Prostate gland (tissue), 2 donors: ENCODE measurements around the gene NPTN. TPM values are rescaled to one million over a fixed set of nuclear protein-coding genes. Genes with fewer than 3 reads are reported as not detected.

Experiments used
- DNase-seq: peaks from one replicate; pipeline ENCODE4 v3.0.0-alpha.2; 2019; ENCODE audit warnings: low spot score
- H3K27ac ChIP-seq, 2 donors: fragments of 200-600 bp; sonication (generic); 2 replicates each; pipeline ENCODE4 v1.5.1; 2017 to 2019
- H3K27me3 ChIP-seq: fragments of 200-600 bp; sonication (generic); replicated peaks from 2 replicates; pipeline ENCODE4 v1.5.1; 2019; ENCODE audit not compliant: insufficient read depth
- H3K36me3 ChIP-seq, 2 donors: fragments of 200-600 bp; sonication (generic); 1 replicate in 1 of 2; 2 replicates in 1 of 2; pipeline versions ENCODE4 v1.5.1 to v1.8.1; 2017 to 2019
- H3K4me1 ChIP-seq: fragments of 200-600 bp; sonication (generic); replicated peaks from 2 replicates; pipeline ENCODE4 v1.5.1; 2019
- H3K4me3 ChIP-seq, 2 donors: fragments of 200-600 bp; sonication (generic); 2 replicates each; pipeline ENCODE4 v1.5.1; 2017 to 2019
- H3K9me3 ChIP-seq: fragments of 200-600 bp; sonication (generic); 2 replicates; pipeline ENCODE4 v1.5.1; 2017
- CTCF ChIP-seq, 4 experiments: fragments of 200-600 bp in 2 of 4; fragments of 450-650 bp in 2 of 4; sonication (generic) in 2 of 4; IDR thresholded peaks; 1 replicate in 3 of 4; 2 replicates in 1 of 4; pipeline ENCODE4 v1.5.1; 2016 to 2019; ENCODE audit warnings: antibody characterized with exemption in 4 of 4, mild to moderate bottlenecking in 2 of 4, moderate library complexity in 2 of 4
- POLR2A ChIP-seq: fragments of 450-650 bp; IDR thresholded peaks from one replicate; pipeline ENCODE4 v1.6.1; 2016; ENCODE audit warnings: antibody characterized with exemption, mild to moderate bottlenecking
- POLR2AphosphoS5 ChIP-seq: sonication (generic); formaldehyde crosslinking; IDR thresholded peaks from one replicate; pipeline ENCODE4 v1.6.1; 2017; ENCODE audit warnings: antibody characterized with exemption
- WGBS: methylation state at CpG from one replicate; pipeline ENCODE4 v1.1.5; 2018; 5-methylcytosine and 5-hydroxymethylcytosine counted together
- intact Hi-C: fragments of 100-400 bp; cut with DNase I; formaldehyde crosslinking; loops from one replicate; pipeline ENCODE4 v1.14.2; 2022
- total RNA-seq, 2 donors: library from RNA; depleted of rRNA; stranded (reverse); fragments of >200 nt; gene quantifications; one replicate each; pipeline ENCODE4 v1.1.0, GENCODE V29; 2016

The NPTN gene
- total RNA-seq, 2 donors from 2014 or later = 147 to 266 TPM

- H3K27me3 ChIP-seq = no peaks in the 10 kb centered on the region
- WGBS = 49% methylated on average over 9 of the region's 9 CpGs
- TF ChIP-seq POLR2A = no peak
- TF ChIP-seq POLR2AphosphoS5 = no peak
- no peak for TF ChIP-seq CTCF (IDR thresholded peaks at IDR 0.05)
- DNase-seq = no peak
- H3K27ac ChIP-seq = no peak overlapping the region
- H3K36me3 ChIP-seq = no peaks in the 10 kb centered on the region
- no peaks in the 10 kb centered on the region for H3K9me3 ChIP-seq
- intact Hi-C loops = no loop called here
- no peak overlapping the region for H3K4me3 ChIP-seq
- no peaks in the 10 kb centered on the region for H3K4me1 ChIP-seq
Observed at GRCh38 chr15:73539212-73540128, 93.7 kb downstream of the NPTN start.

- 95% methylated on average over 10 of the region's 10 CpGs for WGBS
- Histone ChIP-seq H3K4me1 (no peaks in the 10 kb centered on the region), H3K9me3 (no peaks in the 10 kb centered on the region), H3K27ac (no peak overlapping the region), H3K27me3 (no peaks in the 10 kb centered on the region), H3K36me3 (no peaks in the 10 kb centered on the region), H3K4me3 (no peak overlapping the region)
- DNase-seq = no peak
- TF ChIP-seq POLR2A (no peak), CTCF (IDR thresholded peaks at IDR 0.05) (no peak), POLR2AphosphoS5 (no peak)
- intact Hi-C loops = no loop called here
Observed at GRCh38 chr15:73538563-73539211, 94.5 kb downstream of the NPTN start.

- H3K9me3 ChIP-seq = no peaks in the 10 kb centered on the region
- 94% methylated on average over 2 of the region's 2 CpGs for WGBS
- no peaks in the 10 kb centered on the region for H3K4me1 ChIP-seq
- no peak for DNase-seq
- TF ChIP-seq POLR2A = no peak
- TF ChIP-seq CTCF (IDR thresholded peaks at IDR 0.05) = no peak
- no peak for TF ChIP-seq POLR2AphosphoS5
- H3K27me3 ChIP-seq = no peaks in the 10 kb centered on the region
- H3K27ac ChIP-seq = no peak overlapping the region
- H3K36me3 ChIP-seq = no peaks in the 10 kb centered on the region
- H3K4me3 ChIP-seq = no peak overlapping the region
- intact Hi-C loops = no loop called here
Observed at GRCh38 chr15:73538123-73538522, 95.1 kb downstream of the NPTN start.

GRCh38 chr15:73530649-73531048 lies 102.5 kb downstream of the NPTN start:
- H3K9me3 ChIP-seq = no peaks in the 10 kb centered on the region
- 33% methylated on average over 3 of the region's 3 CpGs for WGBS
- no peaks in the 10 kb centered on the region for H3K27me3 ChIP-seq
- no peak overlapping the region for H3K27ac ChIP-seq
- no peak for DNase-seq
- no peaks in the 10 kb centered on the region for H3K36me3 ChIP-seq
- intact Hi-C loops = no loop called here
- H3K4me3 ChIP-seq = no peak overlapping the region
- no peaks in the 10 kb centered on the region for H3K4me1 ChIP-seq
- no peak for TF ChIP-seq POLR2A

GRCh38 chr15:73527598-73527997 lies 105.6 kb downstream of the NPTN start:
- H3K36me3 ChIP-seq = no peaks in the 10 kb centered on the region
- H3K9me3 ChIP-seq = no peaks in the 10 kb centered on the region
- no peaks in the 10 kb centered on the region for H3K4me1 ChIP-seq
- H3K27ac ChIP-seq = no peak overlapping the region
- 77% methylated on average over 2 of the region's 2 CpGs for WGBS
- no peak for DNase-seq
- intact Hi-C loops = no loop called here
- TF ChIP-seq POLR2A (no peak), CTCF (IDR thresholded peaks at IDR 0.05) (no peak), POLR2AphosphoS5 (no peak)
- no peak overlapping the region for H3K4me3 ChIP-seq
- no peaks in the 10 kb centered on the region for H3K27me3 ChIP-seq
